Activated CD4-positive, alpha-beta T cell treated with anti-CD3 and anti-CD28 coated beads, Interleukin-2, amount 10 ng/mL, durations not matched to agents 7 days and 5 days (primary cell): ENCODE results near the gene SGCE. TPM values are rescaled to one million over a fixed set of nuclear protein-coding genes. Genes with fewer than 3 reads are reported as not detected.

Experiments used
- CTCF ChIA-PET: fragments of 350-600 bp; sonication (Branson Sonifier 250); formaldehyde crosslinking; loops from one replicate; lab custom pipeline; 2021; ENCODE audit warnings: antibody characterized with exemption; lab: Charles Lee
- POLR2A ChIA-PET: fragments of 350-600 bp; sonication (Branson Sonifier 250); formaldehyde crosslinking; loops from one replicate; lab custom pipeline; 2021; ENCODE audit warnings: antibody characterized with exemption; lab: Charles Lee
- DNase-seq: peaks from one replicate; pipeline ENCODE4 v3.0.0-alpha.2; 2020
- H3K27ac Mint-ChIP-seq: one replicate; pipeline ENCODE4 v1.8.0; 2021; ENCODE audit warnings: mild to moderate bottlenecking, moderate library complexity, mixed read lengths
- H3K27me3 Mint-ChIP-seq: one replicate; pipeline ENCODE4 v1.8.0; 2021; ENCODE audit warnings: mixed read lengths
- H3K36me3 Mint-ChIP-seq: one replicate; pipeline ENCODE4 v1.8.0; 2021; ENCODE audit warnings: low read depth, mixed read lengths
- H3K4me1 Mint-ChIP-seq: one replicate; pipeline ENCODE4 v1.8.0; 2021; ENCODE audit warnings: mixed read lengths
- H3K4me3 Mint-ChIP-seq: one replicate; pipeline ENCODE4 v1.8.0; 2021; ENCODE audit warnings: mild to moderate bottlenecking, moderate library complexity, mixed read lengths
- H3K9me3 Mint-ChIP-seq: one replicate; pipeline ENCODE4 v1.8.0; 2021; ENCODE audit warnings: mixed read lengths
- total RNA-seq, 2 experiments: library from RNA; stranded (reverse); gene quantifications; one replicate each; pipeline ENCODE4 v1.2.3, GENCODE V29; 2021

SGCE gene
- total RNA-seq, 2 experiments from 2014 or later, result not detected

DNA sequence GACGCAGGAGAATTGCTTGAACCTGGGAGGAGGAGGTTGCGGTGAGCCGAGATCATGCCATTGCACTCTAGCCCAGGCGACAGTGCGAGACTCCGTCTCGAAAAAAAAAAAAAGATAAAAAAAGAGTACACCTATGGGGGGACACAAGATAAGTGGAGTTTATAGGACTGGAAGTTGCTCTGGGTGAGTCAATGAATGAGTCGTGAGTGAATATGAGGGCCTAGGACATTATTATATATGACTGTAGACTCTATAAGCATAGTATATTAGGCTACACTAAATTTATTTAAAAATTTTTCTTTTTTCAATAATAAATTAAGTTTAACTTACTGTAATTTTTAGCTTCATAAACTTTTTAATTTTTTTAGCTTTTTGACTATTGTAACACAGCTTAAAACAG is 19.4 kb upstream of the SGCE start:
- H3K36me3 Mint-ChIP-seq, result no peaks in the 10 kb centered on the region
- CTCF ChIA-PET, result no interaction called here

DNA sequence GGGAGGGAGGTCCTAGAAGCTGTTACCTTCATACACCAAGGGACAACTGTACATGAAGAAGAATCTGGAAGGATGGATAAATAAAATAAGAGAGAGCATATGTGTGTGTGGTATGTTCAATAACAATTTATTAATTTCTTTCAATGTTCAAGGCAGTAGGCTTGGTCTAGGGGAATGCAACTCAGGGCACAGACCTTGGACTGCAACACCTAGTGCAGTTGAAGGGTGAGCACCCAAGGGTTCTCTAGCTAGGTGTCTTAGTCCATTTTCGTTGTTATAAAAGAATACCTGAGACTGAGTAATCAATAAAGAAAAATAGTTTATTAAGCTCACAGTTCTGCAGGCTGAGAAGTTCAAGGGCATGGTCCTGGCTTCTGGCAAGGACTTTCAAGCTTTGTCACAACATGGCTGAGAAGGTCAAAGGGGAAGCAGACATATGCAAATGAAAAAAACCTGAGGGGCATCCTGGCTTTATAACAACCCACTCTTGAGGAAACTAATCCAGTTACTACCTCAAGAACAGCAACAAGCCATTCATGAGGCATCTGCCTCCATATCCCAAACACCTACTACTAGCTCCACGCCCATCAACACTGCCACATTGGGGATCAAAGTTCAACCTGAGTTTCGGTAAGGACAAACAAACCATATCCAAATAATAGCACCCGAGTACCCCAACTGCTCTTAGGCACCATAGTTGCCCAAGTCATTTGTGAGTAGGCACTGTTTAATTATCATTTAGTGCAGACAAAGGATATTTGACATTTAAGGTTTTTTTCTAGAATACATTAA is 15.7 kb upstream of the SGCE start:
- H3K4me3 Mint-ChIP-seq, result no peak overlapping the region
- DNase-seq, result no peak
- no peak overlapping the region for H3K27ac Mint-ChIP-seq
- ChIA-PET CTCF (no interaction called here), POLR2A (no interaction called here)
- no peaks in the 10 kb centered on the region for H3K9me3 Mint-ChIP-seq
- H3K36me3 Mint-ChIP-seq, result no peaks in the 10 kb centered on the region
- H3K27me3 Mint-ChIP-seq, result peaks cover 5% of the 10 kb centered on the region
- H3K4me1 Mint-ChIP-seq, result no peaks in the 10 kb centered on the region

More for the DNA sequence above, 19.4 kb upstream of the SGCE start:
- no peak for DNase-seq
- Mint-ChIP-seq H3K27me3 (peaks cover 2% of the 10 kb centered on the region), H3K27ac (no peak overlapping the region), H3K4me3 (no peak overlapping the region), H3K9me3 (no peaks in the 10 kb centered on the region), H3K4me1 (no peaks in the 10 kb centered on the region)
- POLR2A ChIA-PET, result no interaction called here

DNA sequence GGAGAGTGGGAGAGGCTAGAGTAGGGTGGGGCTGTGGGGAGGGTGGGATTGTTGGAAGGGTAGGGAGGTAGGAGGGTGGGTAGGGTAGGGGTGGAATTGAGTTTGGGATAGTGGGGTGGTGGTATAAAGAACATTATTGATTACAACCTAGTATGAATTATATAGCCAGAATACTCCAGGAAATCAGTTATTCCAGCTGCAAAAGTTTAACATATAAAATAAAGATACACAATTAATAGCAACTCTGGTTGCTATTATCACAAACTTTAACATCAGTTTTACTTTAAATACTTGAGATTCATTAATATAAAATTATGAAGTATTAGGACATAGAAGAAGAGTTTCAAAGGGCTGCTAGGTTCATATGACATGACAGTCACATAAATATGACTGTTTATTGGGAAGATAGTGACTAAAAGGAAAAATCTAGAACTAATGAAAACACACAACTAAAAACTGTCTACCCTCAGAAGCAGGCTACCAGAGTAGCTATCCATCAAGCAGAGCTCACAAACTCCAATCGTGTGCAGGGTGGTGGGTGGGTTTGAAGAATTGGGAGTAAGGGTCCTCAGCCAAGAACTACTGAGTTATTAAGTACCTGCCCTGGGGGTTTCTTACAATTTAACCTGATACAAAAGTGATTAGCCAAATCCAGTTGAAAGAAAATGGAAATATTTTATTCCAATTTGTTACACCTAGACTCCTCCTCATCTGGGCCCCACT is 14.0 kb upstream of the SGCE start:
- no peaks in the 10 kb centered on the region for H3K9me3 Mint-ChIP-seq
- CTCF ChIA-PET, result no interaction called here
- no peak for DNase-seq
- H3K27me3 Mint-ChIP-seq, result peaks cover 5% of the 10 kb centered on the region
- H3K27ac Mint-ChIP-seq, result no peak overlapping the region
- POLR2A ChIA-PET, result no interaction called here
- no peaks in the 10 kb centered on the region for H3K4me1 Mint-ChIP-seq
- no peak overlapping the region for H3K4me3 Mint-ChIP-seq
- no peaks in the 10 kb centered on the region for H3K36me3 Mint-ChIP-seq

DNA sequence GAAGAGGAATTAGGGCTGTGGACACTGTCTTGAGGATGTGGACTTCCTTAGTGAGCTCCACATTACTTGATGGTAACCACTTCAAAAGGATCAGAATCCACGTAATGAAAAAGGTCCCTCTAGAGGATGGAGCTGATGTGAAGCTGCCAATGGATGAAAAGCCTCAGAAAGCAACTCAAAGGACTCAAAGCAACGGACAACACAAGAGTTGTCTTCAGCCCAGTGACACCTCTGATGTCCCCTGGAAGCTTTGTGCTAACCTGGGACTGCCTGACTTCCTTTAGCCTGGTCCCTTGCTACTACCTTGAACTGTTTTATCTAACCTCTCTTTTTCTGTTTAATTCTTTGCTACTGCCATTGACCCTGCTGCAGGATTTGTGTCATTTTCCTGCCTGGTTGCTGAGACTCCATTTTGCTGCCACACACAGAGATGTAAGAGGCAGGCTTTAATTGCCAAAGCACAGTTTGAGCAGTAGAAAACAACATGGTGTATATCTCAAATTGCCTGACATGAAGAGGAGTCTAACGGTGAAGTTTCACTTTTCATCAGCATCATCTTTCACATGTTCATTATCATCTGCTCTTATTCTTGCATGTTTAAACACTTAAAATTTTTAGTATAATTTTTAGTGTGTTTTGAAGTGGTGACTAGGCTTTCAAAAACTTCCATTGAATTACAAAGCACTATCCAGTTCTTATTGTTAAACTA is 11.1 kb upstream of the SGCE start:
- no peaks in the 10 kb centered on the region for H3K4me1 Mint-ChIP-seq
- ChIA-PET POLR2A (no interaction called here), CTCF (interaction anchor here (0.6 kb wide), 1 partner anchor 751 kb away, joined by 3 read pairs; no protein-coding TSS in a partner anchor)
- H3K9me3 Mint-ChIP-seq, result peaks cover 3% of the 10 kb centered on the region
- DNase-seq, result no peak
- H3K4me3 Mint-ChIP-seq, result no peak overlapping the region
- no peak overlapping the region for H3K27ac Mint-ChIP-seq
- peaks cover 5% of the 10 kb centered on the region for H3K27me3 Mint-ChIP-seq
- no peaks in the 10 kb centered on the region for H3K36me3 Mint-ChIP-seq

DNA sequence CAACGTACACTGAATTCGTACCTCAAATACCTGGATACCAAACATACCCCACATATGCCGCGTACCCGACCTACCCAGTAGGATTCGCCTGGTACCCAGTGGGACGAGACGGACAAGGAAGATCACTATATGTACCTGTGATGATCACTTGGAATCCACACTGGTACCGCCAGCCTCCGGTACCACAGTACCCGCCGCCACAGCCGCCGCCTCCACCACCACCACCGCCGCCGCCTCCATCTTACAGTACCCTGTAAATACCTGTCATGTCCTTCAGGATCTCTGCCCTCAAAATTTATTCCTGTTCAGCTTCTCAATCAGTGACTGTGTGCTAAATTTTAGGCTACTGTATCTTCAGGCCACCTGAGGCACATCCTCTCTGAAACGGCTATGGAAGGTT is 9.5 kb upstream of the SGCE start:
- ChIA-PET CTCF (interaction anchor here (0.6 kb wide), 1 partner anchor 275 kb away, joined by 3 read pairs; no protein-coding TSS in a partner anchor), POLR2A (no interaction called here)
- DNase-seq, result no peak
- no peaks in the 10 kb centered on the region for H3K36me3 Mint-ChIP-seq
- no peak overlapping the region for H3K27ac Mint-ChIP-seq
- H3K9me3 Mint-ChIP-seq, result peaks cover 3% of the 10 kb centered on the region
- no peak overlapping the region for H3K4me3 Mint-ChIP-seq
- no peaks in the 10 kb centered on the region for H3K4me1 Mint-ChIP-seq
- peaks cover 5% of the 10 kb centered on the region for H3K27me3 Mint-ChIP-seq

DNA sequence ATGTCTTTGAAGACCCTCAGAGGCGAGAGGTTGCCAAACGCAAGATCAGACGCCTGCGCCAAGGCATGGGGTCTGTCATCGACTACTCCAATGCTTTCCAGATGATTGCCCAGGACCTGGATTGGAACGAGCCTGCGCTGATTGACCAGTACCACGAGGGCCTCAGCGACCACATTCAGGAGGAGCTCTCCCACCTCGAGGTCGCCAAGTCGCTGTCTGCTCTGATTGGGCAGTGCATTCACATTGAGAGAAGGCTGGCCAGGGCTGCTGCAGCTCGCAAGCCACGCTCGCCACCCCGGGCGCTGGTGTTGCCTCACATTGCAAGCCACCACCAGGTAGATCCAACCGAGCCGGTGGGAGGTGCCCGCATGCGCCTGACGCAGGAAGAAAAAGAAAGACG is 8.1 kb upstream of the SGCE start:
- peaks cover 3% of the 10 kb centered on the region for H3K9me3 Mint-ChIP-seq
- no peaks in the 10 kb centered on the region for H3K4me1 Mint-ChIP-seq
- H3K36me3 Mint-ChIP-seq, result no peaks in the 10 kb centered on the region
- DNase-seq, result no peak
- H3K27ac Mint-ChIP-seq, result no peak overlapping the region
- POLR2A ChIA-PET, result no interaction called here
- CTCF ChIA-PET, result no interaction called here
- peaks cover 5% of the 10 kb centered on the region for H3K27me3 Mint-ChIP-seq
- no peak overlapping the region for H3K4me3 Mint-ChIP-seq

DNA sequence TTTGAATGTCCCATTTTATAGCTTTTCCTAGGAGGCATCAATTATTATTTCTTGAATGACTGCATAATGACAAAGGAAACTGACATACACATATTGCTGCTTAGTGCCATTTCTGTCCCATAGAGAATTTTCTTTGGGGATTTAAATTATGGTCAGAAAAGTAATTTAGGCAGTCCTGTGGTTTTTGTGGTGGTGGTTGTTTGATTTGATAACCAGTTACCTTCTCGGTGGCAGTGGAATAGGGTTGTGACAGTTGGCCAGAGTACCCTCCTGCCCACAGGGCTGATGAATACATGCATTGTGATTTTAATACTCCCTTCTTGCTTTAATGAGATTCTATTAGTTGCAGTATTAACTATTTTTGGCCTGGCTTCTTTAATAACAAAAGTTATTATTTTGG is 6.6 kb upstream of the SGCE start:
- no peak overlapping the region for H3K4me3 Mint-ChIP-seq
- DNase-seq, result no peak
- ChIA-PET POLR2A (no interaction called here), CTCF (no interaction called here)
- no peaks in the 10 kb centered on the region for H3K4me1 Mint-ChIP-seq
- H3K36me3 Mint-ChIP-seq, result no peaks in the 10 kb centered on the region
- H3K9me3 Mint-ChIP-seq, result peaks cover 3% of the 10 kb centered on the region
- no peak overlapping the region for H3K27ac Mint-ChIP-seq
- no peaks in the 10 kb centered on the region for H3K27me3 Mint-ChIP-seq

DNA sequence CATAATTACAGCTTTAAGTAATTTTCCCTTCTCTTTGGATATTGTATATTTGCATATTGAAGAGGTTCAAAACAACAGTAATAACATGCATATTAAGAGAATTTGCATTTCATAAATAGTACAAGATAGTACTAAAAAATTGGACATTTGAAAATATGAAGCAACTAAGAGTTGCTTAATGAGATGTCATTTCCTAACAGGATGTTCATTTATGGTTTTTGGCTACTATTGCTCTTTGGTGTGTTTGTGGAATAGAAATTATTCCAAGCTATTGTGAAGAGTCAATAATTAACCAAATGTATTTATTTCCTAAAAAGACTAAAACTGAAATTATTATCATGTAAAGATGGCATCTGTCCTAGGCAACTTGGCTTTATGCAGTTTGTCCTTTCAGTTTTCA is 4.1 kb upstream of the SGCE start:
- Mint-ChIP-seq H3K27me3 (peaks cover 16% of the 10 kb centered on the region), H3K4me1 (peaks cover 18% of the 10 kb centered on the region), H3K4me3 (no peak overlapping the region), H3K9me3 (peaks cover 8% of the 10 kb centered on the region), H3K36me3 (no peaks in the 10 kb centered on the region), H3K27ac (no peak overlapping the region)
- CTCF ChIA-PET, result interaction anchor here (0.6 kb wide), 1 partner anchor 941 kb away, joined by 3 read pairs; no protein-coding TSS in a partner anchor
- DNase-seq, result no peak
- POLR2A ChIA-PET, result no interaction called here

DNA sequence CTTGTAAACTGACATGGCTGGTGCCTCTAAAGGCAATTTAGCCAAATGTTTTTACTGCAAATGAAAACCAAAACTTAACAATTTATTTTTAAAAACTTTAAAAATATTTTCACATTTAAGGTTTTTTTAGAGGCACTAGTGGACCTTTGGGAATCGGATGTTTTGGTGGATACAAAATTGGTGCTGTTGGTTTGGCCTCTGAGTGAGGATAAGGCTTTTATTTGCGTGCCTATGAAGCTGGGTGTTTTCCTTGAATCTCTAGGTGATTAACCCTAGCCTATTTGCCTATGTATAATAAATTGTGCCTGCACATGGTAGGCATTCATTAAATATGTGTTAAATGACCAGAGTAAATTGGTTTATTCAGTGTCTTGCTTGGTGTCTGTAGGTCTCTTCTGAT is 2.9 kb upstream of the SGCE start:
- Mint-ChIP-seq H3K4me1 (peaks cover 23% of the 10 kb centered on the region), H3K9me3 (peaks cover 4% of the 10 kb centered on the region), H3K36me3 (no peaks in the 10 kb centered on the region), H3K27ac (no peak overlapping the region), H3K27me3 (peaks cover 27% of the 10 kb centered on the region), H3K4me3 (no peak overlapping the region)
- POLR2A ChIA-PET, result interaction anchor here (0.7 kb wide), 1 partner anchor 104 kb away, joined by 3 read pairs; no protein-coding TSS in a partner anchor
- DNase-seq, result no peak
- CTCF ChIA-PET, result interaction anchor here (0.6 kb wide), 1 partner anchor 96 kb away, joined by 3 read pairs; no protein-coding TSS in a partner anchor

DNA sequence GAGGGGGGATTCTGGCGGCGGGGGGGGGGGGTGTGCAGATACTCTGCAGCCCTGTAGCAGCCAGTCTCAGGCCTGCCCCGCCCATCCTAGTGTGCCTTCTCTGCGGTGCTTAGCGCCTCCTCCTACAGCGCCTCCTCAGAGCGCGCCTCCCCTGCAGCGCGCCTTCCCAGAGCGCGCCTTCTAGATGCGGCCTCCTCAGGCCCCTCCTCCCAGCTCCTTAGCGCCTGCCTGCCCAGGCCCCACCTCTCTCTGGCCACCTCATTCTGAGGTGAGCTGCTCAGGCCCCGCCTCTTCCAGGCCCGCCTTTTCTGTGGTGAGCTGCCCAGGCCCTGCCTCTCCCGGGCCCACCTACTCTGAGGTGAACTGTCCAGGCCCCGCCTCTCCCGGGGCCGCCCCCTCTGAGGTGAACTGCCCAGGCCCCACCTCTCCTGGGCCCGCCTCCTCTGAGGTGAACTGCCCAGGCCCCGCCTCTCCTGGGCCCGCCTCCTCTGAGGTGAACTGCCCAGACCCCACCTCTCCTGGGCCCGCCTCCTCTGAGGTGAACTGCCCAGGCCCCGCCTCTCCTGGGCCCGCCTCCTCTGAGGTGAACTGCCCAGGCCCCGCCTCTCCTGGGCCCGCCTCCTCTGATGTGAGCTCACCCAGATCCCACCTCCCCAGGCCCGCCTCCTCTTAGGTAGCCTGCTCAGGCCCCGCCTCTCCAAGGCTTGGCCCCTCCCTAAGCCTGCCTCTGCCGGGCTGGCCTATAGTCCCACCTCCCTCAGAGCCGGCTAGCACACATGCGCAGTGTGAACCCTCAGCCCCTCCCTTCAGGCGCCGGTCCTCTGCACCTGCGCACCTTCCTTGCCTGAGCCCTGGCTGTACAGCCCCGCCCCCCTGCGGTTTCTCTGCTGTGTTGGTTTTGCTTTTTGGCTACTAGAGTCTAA is 2.1 kb upstream of the SGCE start:
- Mint-ChIP-seq H3K4me3 (peak overlapping the region; percentile 74), H3K27me3 (peaks cover 27% of the 10 kb centered on the region), H3K9me3 (peaks cover 4% of the 10 kb centered on the region), H3K4me1 (peaks cover 23% of the 10 kb centered on the region), H3K27ac (peak overlapping the region; percentile 89), H3K36me3 (no peaks in the 10 kb centered on the region)
- ChIA-PET POLR2A (interaction anchor here (0.6 to 0.7 kb wide), 2 partner anchors 8 to 103 kb away, joined by 3 to 4 read pairs; no protein-coding TSS in a partner anchor), CTCF (interaction anchor here (0.6 to 1.8 kb wide), 2 partner anchors 21 to 95 kb away, joined by 3 to 6 read pairs; no protein-coding TSS in a partner anchor)
- DNase-seq, result peak; percentile 92

DNA sequence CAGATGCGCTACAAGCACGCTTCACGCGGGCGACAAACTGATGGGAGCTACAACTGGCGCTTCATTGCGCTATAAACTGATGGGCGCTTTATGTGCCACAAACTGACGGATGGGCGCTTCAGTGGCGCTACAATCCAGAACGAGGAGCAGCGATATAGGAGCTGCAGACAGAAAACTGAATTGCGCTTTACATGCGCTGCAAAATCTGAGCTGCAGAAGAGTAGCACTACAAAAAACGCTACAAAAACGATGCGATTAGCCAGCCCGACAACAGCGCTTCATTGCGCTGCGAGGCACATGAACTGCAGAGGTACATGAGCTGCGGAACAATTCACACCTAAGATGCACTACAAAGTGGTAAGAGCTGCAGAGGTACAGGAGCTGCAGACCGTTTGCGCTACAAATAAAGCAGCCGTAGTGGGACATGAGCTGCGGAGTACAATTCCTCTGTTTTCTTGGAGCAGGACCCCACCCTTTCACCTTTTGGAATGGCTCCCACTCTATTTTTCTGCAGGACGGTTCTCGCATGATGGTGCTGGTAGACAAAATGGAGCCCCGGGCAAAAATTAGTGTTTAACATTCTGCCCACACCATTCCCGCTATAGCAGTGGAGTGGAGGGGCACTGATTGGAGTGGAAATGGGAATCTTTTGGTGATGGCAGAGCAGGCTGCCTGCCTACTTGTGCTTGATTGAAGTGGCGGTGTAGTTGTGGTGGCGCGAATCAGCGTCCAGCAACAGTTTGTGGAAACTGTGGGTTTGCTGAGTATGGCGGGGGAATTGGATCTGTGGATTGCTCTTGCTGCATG is 1.2 kb upstream of the SGCE start:
- Mint-ChIP-seq H3K36me3 (no peaks in the 10 kb centered on the region), H3K9me3 (peaks cover 4% of the 10 kb centered on the region), H3K4me3 (peak overlapping the region; percentile 74), H3K4me1 (peaks cover 23% of the 10 kb centered on the region), H3K27ac (peak overlapping the region; percentile 89), H3K27me3 (peaks cover 32% of the 10 kb centered on the region)
- DNase-seq, result peak; percentile 12
- ChIA-PET CTCF (interaction anchor here (0.8 to 1.8 kb wide), 4 partner anchors 11 to 147 kb away, joined by 3 to 6 read pairs (median 3); no protein-coding TSS in a partner anchor), POLR2A (no interaction called here)
